ENCODE data around the gene CACNA1C. TPM values are rescaled to one million over a fixed set of nuclear protein-coding genes. Genes with fewer than 3 reads are reported as not detected.
A peak's percentile ranks its signal among the peaks of the same experiment; 100 is the strongest.

The CACNA1C gene
- total RNA-seq, 2 donors from 2014 or later = 70.0 to 127 TPM

GRCh38 chr12:2451025-2451424 lies 398.2 kb downstream of the CACNA1C start:
- Histone ChIP-seq H3K4me1 (ENCODE audit: control insufficient read depth in 1 of 2, low read depth in 2 of 2) (peaks cover 8 to 20% of the 10 kb centered on the region in 2 donors), H3K36me3 (peaks cover 23% of the 10 kb centered on the region), H3K27me3 (replicated peaks; ENCODE audit: insufficient read depth) (no peaks in the 10 kb centered on the region), H3K9me3 (no peaks in the 10 kb centered on the region), H3K27ac (peak overlapping the region in 1 of 2 donors; percentile 15), H3K4me3 (no peak overlapping the region)
- TF ChIP-seq CTCF (IDR thresholded peaks at IDR 0.05) = no peak
- no peak for DNase-seq (ENCODE audit: low spot score)
- no peak for ATAC-seq (ENCODE audit: insufficient number of reproducible peaks, low FRiP score, low read depth)

- peaks cover 8 to 20% of the 10 kb centered on the region in 2 donors for H3K4me1 ChIP-seq (ENCODE audit: control insufficient read depth in 1 of 2, low read depth in 2 of 2)
- peaks cover 23% of the 10 kb centered on the region for H3K36me3 ChIP-seq
- H3K4me3 ChIP-seq = no peak overlapping the region
- TF ChIP-seq CTCF (IDR thresholded peaks at IDR 0.05) = no peak
- no peaks in the 10 kb centered on the region for H3K9me3 ChIP-seq
- H3K27ac ChIP-seq = peak overlapping the region in 1 of 2 donors; percentile 15
- DNase-seq (ENCODE audit: low spot score) = no peak
- no peak for ATAC-seq (ENCODE audit: insufficient number of reproducible peaks, low FRiP score, low read depth)
- no peaks in the 10 kb centered on the region for H3K27me3 ChIP-seq (replicated peaks; ENCODE audit: insufficient read depth)
These were observed 398.7 kb downstream of the CACNA1C start for GRCh38 chr12:2451497-2451896.

DNA sequence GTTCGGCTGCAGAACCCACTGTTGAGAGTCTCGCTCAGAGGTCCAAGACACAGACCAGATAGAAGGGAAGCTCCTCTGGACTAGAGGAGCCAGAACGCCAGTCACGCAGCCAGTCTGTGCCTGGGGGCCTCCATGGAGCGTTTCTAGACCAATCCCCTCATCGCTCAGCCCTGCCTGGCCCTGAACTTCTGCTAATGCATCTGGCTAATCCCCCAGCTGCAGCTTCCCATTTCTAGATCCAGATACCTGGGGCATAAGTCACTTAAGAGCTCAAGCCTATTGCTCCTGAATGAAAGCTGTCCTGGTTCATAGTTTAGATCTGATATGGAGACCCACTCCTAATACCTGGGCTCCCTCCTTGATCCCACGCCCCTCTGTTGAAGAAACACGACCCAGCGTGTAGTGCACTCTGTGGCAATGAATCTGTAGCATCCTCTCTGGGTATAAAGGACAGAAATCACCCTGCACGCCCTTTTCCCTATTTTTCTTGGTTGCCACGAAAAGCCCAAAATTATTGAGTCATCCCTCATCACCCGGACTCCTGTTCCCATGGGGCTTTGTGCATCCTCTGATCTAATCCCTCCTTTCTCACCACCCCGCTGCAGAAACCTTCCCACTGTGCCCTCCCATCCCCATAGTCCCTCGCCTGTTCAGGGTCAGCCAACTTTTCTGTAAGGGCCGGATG lies 400.4 kb downstream of the CACNA1C start:
- Histone ChIP-seq H3K9me3 (no peaks in the 10 kb centered on the region), H3K27me3 (replicated peaks; ENCODE audit: insufficient read depth) (no peaks in the 10 kb centered on the region), H3K4me1 (ENCODE audit: control insufficient read depth in 1 of 2, low read depth in 2 of 2) (peaks cover 8 to 20% of the 10 kb centered on the region in 2 donors), H3K36me3 (peaks cover 23% of the 10 kb centered on the region), H3K27ac (no peak overlapping the region), H3K4me3 (no peak overlapping the region)
- ATAC-seq (ENCODE audit: insufficient number of reproducible peaks, low FRiP score, low read depth) (no peak), DNase-seq (ENCODE audit: low spot score) (no peak)
- TF ChIP-seq CTCF (IDR thresholded peaks at IDR 0.05) = no peak

DNA sequence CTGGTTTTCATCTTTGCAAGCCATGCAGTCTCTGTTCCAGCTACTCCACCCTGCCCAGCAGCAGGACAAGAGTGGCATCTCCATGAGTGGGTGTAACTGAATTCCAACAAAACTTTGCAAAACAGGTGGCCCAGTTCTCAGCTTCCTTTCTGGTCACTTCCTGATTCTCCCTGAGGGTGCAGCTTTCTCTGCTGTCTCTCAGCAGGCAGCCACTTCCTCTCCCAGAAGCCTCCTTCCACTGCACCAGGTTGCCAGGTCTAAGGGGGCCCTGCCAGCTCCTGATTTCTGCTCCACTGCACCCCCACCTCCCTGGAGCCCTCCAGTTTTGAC lies 400.9 kb downstream of the CACNA1C start:
- TF ChIP-seq CTCF (IDR thresholded peaks at IDR 0.05) = no peak
- H3K4me1 ChIP-seq (ENCODE audit: control insufficient read depth in 1 of 2, low read depth in 2 of 2) = peaks cover 8 to 20% of the 10 kb centered on the region in 2 donors
- peaks cover 23% of the 10 kb centered on the region for H3K36me3 ChIP-seq
- ATAC-seq (ENCODE audit: insufficient number of reproducible peaks, low FRiP score, low read depth) (no peak), DNase-seq (ENCODE audit: low spot score) (no peak)
- no peak overlapping the region for H3K27ac ChIP-seq
- H3K4me3 ChIP-seq = no peak overlapping the region
- no peaks in the 10 kb centered on the region for H3K9me3 ChIP-seq
- no peaks in the 10 kb centered on the region for H3K27me3 ChIP-seq (replicated peaks; ENCODE audit: insufficient read depth)

GRCh38 chr12:2454601-2455177 lies 401.9 kb downstream of the CACNA1C start:
- DNase-seq (ENCODE audit: low spot score) (no peak), ATAC-seq (ENCODE audit: insufficient number of reproducible peaks, low FRiP score, low read depth) (no peak)
- Histone ChIP-seq H3K27me3 (replicated peaks; ENCODE audit: insufficient read depth) (no peaks in the 10 kb centered on the region), H3K4me1 (ENCODE audit: control insufficient read depth in 1 of 2, low read depth in 2 of 2) (peaks cover 8 to 20% of the 10 kb centered on the region in 2 donors), H3K27ac (no peak overlapping the region), H3K36me3 (peaks cover 14% of the 10 kb centered on the region), H3K9me3 (no peaks in the 10 kb centered on the region), H3K4me3 (no peak overlapping the region)
- TF ChIP-seq CTCF (IDR thresholded peaks at IDR 0.05) = no peak

Measured in thoracic aorta (tissue), 2 donors.